Measurements from ENCODE around the gene CAPN1. TPM values are rescaled to one million over a fixed set of nuclear protein-coding genes. Genes with fewer than 3 reads are reported as not detected.

The CAPN1 gene
- total and polyA plus RNA-seq, 2 of the 13 experiments (the other 11 are each of a cell fraction or from before 2014, with no cell fraction given): 57.3 to 82.6 TPM

GRCh38 chr11:65183201-65183891 is 1.6 kb downstream of the CAPN1 start:
- peaks cover 7 to 22% of the 10 kb centered on the region in 2 experiments; a peak in 4 of 5 replicates for H3K36me3 ChIP-seq (replicated peaks in 1 of 2; ENCODE audit: control insufficient read depth in 1 of 2, insufficient read depth in 2 of 2, low read length in 2 of 2)
- ChIA-PET POLR2A (interaction anchor here (1.2 to 6.2 kb wide), 5 partner anchors 15 to 87 kb away, joined by 5 to 85 read pairs (median 43); partner anchors contain the start of genes POLA2, SPDYC, SYVN1 and TM7SF2), CTCF (ENCODE audit: low intra/inter-chr PET ratio, low total read pairs) (no interaction called here)
- in situ Hi-C loops (cut with HindIII; ENCODE audit: extremely low pct_ligation_motif_present, low pct_unique_long_range_greater_than_20kb): loop anchor here (5.0 kb wide), 1 partner anchor 71 kb away; the partner anchor contains the start of gene TM7SF2
- peaks cover 14% of the 10 kb centered on the region for H3K79me2 ChIP-seq (ENCODE audit: insufficient read depth, low read length)
- peaks cover 25% of the 10 kb centered on the region for H3K4me1 ChIP-seq (ENCODE audit: insufficient read depth, low read length)
- FAIRE-seq (no peak), ATAC-seq (no peak), DNase-seq (ENCODE audit: low spot score) (no peak)
- H2AFZ ChIP-seq (ENCODE audit: low read length): no peak overlapping the region
- intact Hi-C loops (cut with micrococcal nuclease; ENCODE audit: unreplicated experiment): no loop called here
- no peaks in the 10 kb centered on the region for H4K20me1 ChIP-seq (ENCODE audit: insufficient read depth, low read length)
- no peak overlapping the region for H3K27ac ChIP-seq (ENCODE audit: extremely low read length, insufficient read depth, low read length)
- TF ChIP-seq SOX6 (IDR thresholded peaks at IDR 0.05): no peak
- TF ChIP-seq SOX6 (CRISPR knock-in tag; IDR thresholded peaks at IDR 0.05): no peak
- TF ChIP-seq BCLAF1 (IDR thresholded peaks at IDR 0.05): no peak
- no peak for TF ChIP-seq KDM5B (CRISPR knock-in tag; IDR thresholded peaks at IDR 0.05; ENCODE audit: borderline replicate concordance)
- TF ChIP-seq HINFP (CRISPR knock-in tag; IDR thresholded peaks at IDR 0.05; ENCODE audit: low read depth): no peak
- no peak for TF ChIP-seq ZBTB43 (CRISPR knock-in tag; conservative IDR thresholded peaks at IDR 0.05)
- TF ChIP-seq E2F5 (CRISPR knock-in tag; conservative IDR thresholded peaks at IDR 0.05): no peak
- no peak for TF ChIP-seq FOXK1 (CRISPR knock-in tag; IDR thresholded peaks at IDR 0.05; ENCODE audit: borderline replicate concordance, low read depth)
- no peak for TF ChIP-seq ZNF720 (CRISPR knock-in tag; IDR thresholded peaks at IDR 0.05)
- TF ChIP-seq ZNF431 (CRISPR knock-in tag; IDR thresholded peaks at IDR 0.05; ENCODE audit: borderline replicate concordance, low read depth): no peak
- H3K27me3 ChIP-seq (ENCODE audit: control insufficient read depth in 1 of 2, insufficient read depth in 2 of 2, low read length in 2 of 2): no peaks in the 10 kb centered on the region; a peak in 1 of 5 replicates
- H3K4me2 ChIP-seq (ENCODE audit: low read depth, low read length): peak overlapping the region; percentile 93
- H3K9ac ChIP-seq (ENCODE audit: insufficient read depth, low read depth, low read length): peak overlapping the region; percentile 86; the same call in 1 of the 2 replicates
- H3K9me3 ChIP-seq (ENCODE audit: low read length): no peaks in the 10 kb centered on the region
- WGBS (ENCODE audit: low lambda C conversion rate): 91% methylated on average over 15 of the region's 19 CpGs
- BruUV-seq (replicated peaks): no TSS peak
- peak overlapping the region in 1 of 3 experiments; percentile 94; a peak in 1 of 6 replicates for H3K4me3 ChIP-seq (replicated peaks in 1 of 3; ENCODE audit: insufficient read depth in 1 of 3, low read depth in 2 of 3, low read length in 3 of 3)
